Parathyroid adenoma (tissue), 2 donors: ENCODE measurements around the gene FBXW11.

Experiments used
- H2AFZ ChIP-seq: fragments of 300-600 bp; sonication (generic); one replicate; pipeline ENCODE4 v1.7.0; 2017; ENCODE audit warnings: antibody characterized with exemption, mild to moderate bottlenecking
- H3K27ac ChIP-seq: fragments of 300-600 bp; sonication (generic); one replicate; pipeline ENCODE4 v1.7.0; 2017
- H3K27me3 ChIP-seq: fragments of 300-600 bp; sonication (generic); one replicate; pipeline ENCODE4 v1.7.0; 2017; ENCODE audit warnings: low read length; ENCODE audit not compliant: control insufficient read depth, insufficient read depth
- H3K36me3 ChIP-seq: fragments of 300-600 bp; sonication (generic); one replicate; pipeline ENCODE4 v1.7.0; 2017; ENCODE audit warnings: low read length; ENCODE audit not compliant: control insufficient read depth, insufficient read depth
- H3K4me1 ChIP-seq: fragments of 300-600 bp; sonication (generic); one replicate; pipeline ENCODE4 v1.7.0; 2017; ENCODE audit warnings: control low read depth
- H3K4me2 ChIP-seq: fragments of 300-600 bp; sonication (generic); one replicate; pipeline ENCODE4 v1.7.0; 2017; ENCODE audit warnings: low read length
- H3K4me3 ChIP-seq: fragments of 300-600 bp; sonication (generic); one replicate; pipeline ENCODE4 v1.7.0; 2017; ENCODE audit warnings: low read depth, low read length
- H3K79me2 ChIP-seq: fragments of 300-600 bp; sonication (generic); one replicate; pipeline ENCODE4 v1.7.0; 2017; ENCODE audit warnings: control low read depth
- H3K9ac ChIP-seq: fragments of 300-600 bp; sonication (generic); one replicate; pipeline ENCODE4 v1.7.0; 2017; ENCODE audit warnings: mild to moderate bottlenecking
- H3K9me3 ChIP-seq: fragments of 300-600 bp; sonication (generic); one replicate; pipeline ENCODE4 v1.7.0; 2017; ENCODE audit warnings: low read length; ENCODE audit not compliant: control insufficient read depth
- CTCF ChIP-seq: fragments of 300-600 bp; sonication (generic); IDR thresholded peaks from one replicate; pipeline ENCODE4 v1.7.0; 2017; ENCODE audit warnings: antibody characterized with exemption, mild to moderate bottlenecking
- donor health status: primary hyperparathyroidism.

FBXW11 gene

GRCh38 chr5:171999877-172000276 lies 6.6 kb downstream of the FBXW11 start:
- H3K27me3 ChIP-seq: no peaks in the 10 kb centered on the region
- H3K4me3 ChIP-seq: no peak overlapping the region
- H2AFZ ChIP-seq: no peak overlapping the region
- peaks cover 30% of the 10 kb centered on the region for H3K4me1 ChIP-seq
- H3K9me3 ChIP-seq: no peaks in the 10 kb centered on the region
- H3K9ac ChIP-seq: no peak overlapping the region
- peaks cover 68% of the 10 kb centered on the region for H3K79me2 ChIP-seq
- no peak for TF ChIP-seq CTCF
- H3K4me2 ChIP-seq: no peak overlapping the region
- H3K36me3 ChIP-seq: no peaks in the 10 kb centered on the region
- H3K27ac ChIP-seq: no peak overlapping the region

- no peaks in the 10 kb centered on the region for H3K9me3 ChIP-seq
- H3K27ac ChIP-seq: no peak overlapping the region
- TF ChIP-seq CTCF: no peak
- H3K4me2 ChIP-seq: no peak overlapping the region
- no peaks in the 10 kb centered on the region for H3K27me3 ChIP-seq
- H3K36me3 ChIP-seq: no peaks in the 10 kb centered on the region
- H3K4me1 ChIP-seq: peaks cover 30% of the 10 kb centered on the region
- H3K79me2 ChIP-seq: peaks cover 68% of the 10 kb centered on the region
- no peak overlapping the region for H2AFZ ChIP-seq
- H3K9ac ChIP-seq: no peak overlapping the region
- no peak overlapping the region for H3K4me3 ChIP-seq
Measured at GRCh38 chr5:171999100-171999499, 7.3 kb downstream of the FBXW11 start.

- H3K4me1 ChIP-seq: peaks cover 33% of the 10 kb centered on the region
- no peak overlapping the region for H2AFZ ChIP-seq
- H3K36me3 ChIP-seq: no peaks in the 10 kb centered on the region
- H3K4me3 ChIP-seq: no peak overlapping the region
- no peak overlapping the region for H3K27ac ChIP-seq
- H3K4me2 ChIP-seq: no peak overlapping the region
- peaks cover 66% of the 10 kb centered on the region for H3K79me2 ChIP-seq
- no peak for TF ChIP-seq CTCF
- no peaks in the 10 kb centered on the region for H3K27me3 ChIP-seq
- H3K9me3 ChIP-seq: no peaks in the 10 kb centered on the region
- H3K9ac ChIP-seq: no peak overlapping the region
Measured at GRCh38 chr5:171997011-171997410, 9.4 kb downstream of the FBXW11 start.

- H3K27me3 ChIP-seq: no peaks in the 10 kb centered on the region
- no peak overlapping the region for H3K4me2 ChIP-seq
- H3K4me3 ChIP-seq: no peak overlapping the region
- no peak overlapping the region for H3K27ac ChIP-seq
- H3K4me1 ChIP-seq: peaks cover 11% of the 10 kb centered on the region
- no peak overlapping the region for H3K9ac ChIP-seq
- H3K79me2 ChIP-seq: peaks cover 73% of the 10 kb centered on the region
- no peak for TF ChIP-seq CTCF
- H2AFZ ChIP-seq: no peak overlapping the region
- no peaks in the 10 kb centered on the region for H3K9me3 ChIP-seq
- no peaks in the 10 kb centered on the region for H3K36me3 ChIP-seq
Measured at GRCh38 chr5:171992813-171993212, 13.6 kb downstream of the FBXW11 start.

GRCh38 chr5:171992305-171992704 lies 14.1 kb downstream of the FBXW11 start:
- Histone ChIP-seq H3K4me1 (peaks cover 8% of the 10 kb centered on the region), H3K79me2 (peaks cover 73% of the 10 kb centered on the region), H3K27me3 (no peaks in the 10 kb centered on the region), H3K4me2 (no peak overlapping the region), H3K4me3 (no peak overlapping the region), H3K9me3 (no peaks in the 10 kb centered on the region), H3K36me3 (no peaks in the 10 kb centered on the region), H3K27ac (no peak overlapping the region), H2AFZ (no peak overlapping the region), H3K9ac (no peak overlapping the region)
- TF ChIP-seq CTCF: no peak
